ENCODE measurements around the gene UNC45B.
"Not testable (repeated sequence)": the region's sequence is repeated elsewhere in the genome, so short reads cannot be mapped to it uniquely, and the experiment has no call there.

UNC45B gene

GRCh38 chr17:35229638-35230037 is 82.0 kb downstream of the UNC45B start:
- no peak overlapping the region for H3K4me2 ChIP-seq (ENCODE audit: low read length)
- no peak overlapping the region for H3K27ac ChIP-seq (ENCODE audit: low read depth, low read length, poor library complexity, severe bottlenecking)
- no peaks in the 10 kb centered on the region for H3K27me3 ChIP-seq (ENCODE audit: insufficient read depth, low read length)
- H3K9me3 ChIP-seq (ENCODE audit: low read length): no peaks in the 10 kb centered on the region
- H3K9ac ChIP-seq (ENCODE audit: low read length): no peak overlapping the region
- no peaks in the 10 kb centered on the region for H3K79me2 ChIP-seq (ENCODE audit: insufficient read depth, low read length)
- no peak overlapping the region for H3K4me3 ChIP-seq (ENCODE audit: low read depth, low read length, poor library complexity, severe bottlenecking)
- no peaks in the 10 kb centered on the region for H3K36me3 ChIP-seq (ENCODE audit: insufficient read depth, low read length)
- H4K20me1 ChIP-seq (ENCODE audit: insufficient read depth, low read length): no peaks in the 10 kb centered on the region
- no peaks in the 10 kb centered on the region for H3K4me1 ChIP-seq (ENCODE audit: insufficient read depth, low read length, severe bottlenecking)
- H2AFZ ChIP-seq (ENCODE audit: low read length): no peak overlapping the region
- no peaks in the 10 kb centered on the region for H3K9me2 ChIP-seq (ENCODE audit: low read depth, low read length)
- no peaks in the 10 kb centered on the region for H3F3A ChIP-seq (ENCODE audit: insufficient read depth, low read length)
- TF ChIP-seq, protein P1, sequence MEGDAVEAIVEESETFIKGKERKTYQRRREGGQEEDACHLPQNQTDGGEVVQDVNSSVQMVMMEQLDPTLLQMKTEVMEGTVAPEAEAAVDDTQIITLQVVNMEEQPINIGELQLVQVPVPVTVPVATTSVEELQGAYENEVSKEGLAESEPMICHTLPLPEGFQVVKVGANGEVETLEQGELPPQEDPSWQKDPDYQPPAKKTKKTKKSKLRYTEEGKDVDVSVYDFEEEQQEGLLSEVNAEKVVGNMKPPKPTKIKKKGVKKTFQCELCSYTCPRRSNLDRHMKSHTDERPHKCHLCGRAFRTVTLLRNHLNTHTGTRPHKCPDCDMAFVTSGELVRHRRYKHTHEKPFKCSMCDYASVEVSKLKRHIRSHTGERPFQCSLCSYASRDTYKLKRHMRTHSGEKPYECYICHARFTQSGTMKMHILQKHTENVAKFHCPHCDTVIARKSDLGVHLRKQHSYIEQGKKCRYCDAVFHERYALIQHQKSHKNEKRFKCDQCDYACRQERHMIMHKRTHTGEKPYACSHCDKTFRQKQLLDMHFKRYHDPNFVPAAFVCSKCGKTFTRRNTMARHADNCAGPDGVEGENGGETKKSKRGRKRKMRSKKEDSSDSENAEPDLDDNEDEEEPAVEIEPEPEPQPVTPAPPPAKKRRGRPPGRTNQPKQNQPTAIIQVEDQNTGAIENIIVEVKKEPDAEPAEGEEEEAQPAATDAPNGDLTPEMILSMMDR (IDR thresholded peaks at IDR 0.05; ENCODE audit: low read length): no peak
- no peak for TF ChIP-seq EZH2 (IDR thresholded peaks at IDR 0.05; ENCODE audit: borderline replicate concordance, low read length)

GRCh38 chr17:35234315-35234714 is 86.7 kb downstream of the UNC45B start:
- H3K4me3 ChIP-seq (ENCODE audit: low read depth, low read length, poor library complexity, severe bottlenecking); H3K36me3 ChIP-seq (ENCODE audit: insufficient read depth, low read length); H3K79me2 ChIP-seq (ENCODE audit: insufficient read depth, low read length); H3F3A ChIP-seq (ENCODE audit: insufficient read depth, low read length); H3K9me2 ChIP-seq (ENCODE audit: low read depth, low read length); H3K9me3 ChIP-seq (ENCODE audit: low read length); H3K4me2 ChIP-seq (ENCODE audit: low read length); H3K9ac ChIP-seq (ENCODE audit: low read length); H3K27ac ChIP-seq (ENCODE audit: low read depth, low read length, poor library complexity, severe bottlenecking); H3K4me1 ChIP-seq (ENCODE audit: insufficient read depth, low read length, severe bottlenecking); H3K27me3 ChIP-seq (ENCODE audit: insufficient read depth, low read length); H2AFZ ChIP-seq (ENCODE audit: low read length); H4K20me1 ChIP-seq (ENCODE audit: insufficient read depth, low read length): not testable (repeated sequence)

DNA sequence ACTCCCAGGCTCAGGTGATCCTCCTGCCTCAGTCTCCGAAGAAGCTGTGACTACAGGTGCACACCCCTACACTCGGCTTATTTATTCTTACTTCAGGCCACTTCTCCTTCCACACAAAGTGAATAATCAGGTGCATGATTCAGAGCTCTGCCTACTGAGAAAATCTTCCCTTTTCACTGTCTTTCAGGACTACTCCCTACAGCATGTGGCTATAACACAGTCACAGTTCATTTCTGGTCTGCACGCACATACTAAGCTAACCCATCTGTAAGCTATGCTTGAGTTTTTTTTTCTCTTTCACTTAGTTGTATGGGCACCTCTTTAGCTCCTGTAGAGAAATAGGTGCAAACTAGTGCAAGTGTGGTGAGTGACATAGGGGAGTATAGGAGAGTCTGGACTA is 87.7 kb downstream of the UNC45B start:
- no peak overlapping the region for H3K27ac ChIP-seq (ENCODE audit: low read depth, low read length, poor library complexity, severe bottlenecking)
- H3K4me1 ChIP-seq (ENCODE audit: insufficient read depth, low read length, severe bottlenecking): no peaks in the 10 kb centered on the region
- no peak overlapping the region for H3K9ac ChIP-seq (ENCODE audit: low read length)
- no peaks in the 10 kb centered on the region for H3K79me2 ChIP-seq (ENCODE audit: insufficient read depth, low read length)
- H2AFZ ChIP-seq (ENCODE audit: low read length): no peak overlapping the region
- no peaks in the 10 kb centered on the region for H4K20me1 ChIP-seq (ENCODE audit: insufficient read depth, low read length)
- TF ChIP-seq, protein P1 (IDR thresholded peaks at IDR 0.05; ENCODE audit: low read length): no peak
- no peak for TF ChIP-seq EZH2 (IDR thresholded peaks at IDR 0.05; ENCODE audit: borderline replicate concordance, low read length)
- H3K9me2 ChIP-seq (ENCODE audit: low read depth, low read length): no peaks in the 10 kb centered on the region
- H3K4me3 ChIP-seq (ENCODE audit: low read depth, low read length, poor library complexity, severe bottlenecking): no peak overlapping the region
- no peaks in the 10 kb centered on the region for H3K27me3 ChIP-seq (ENCODE audit: insufficient read depth, low read length)
- H3K9me3 ChIP-seq (ENCODE audit: low read length): no peaks in the 10 kb centered on the region
- no peaks in the 10 kb centered on the region for H3F3A ChIP-seq (ENCODE audit: insufficient read depth, low read length)
- no peaks in the 10 kb centered on the region for H3K36me3 ChIP-seq (ENCODE audit: insufficient read depth, low read length)
- H3K4me2 ChIP-seq (ENCODE audit: low read length): no peak overlapping the region

DNA sequence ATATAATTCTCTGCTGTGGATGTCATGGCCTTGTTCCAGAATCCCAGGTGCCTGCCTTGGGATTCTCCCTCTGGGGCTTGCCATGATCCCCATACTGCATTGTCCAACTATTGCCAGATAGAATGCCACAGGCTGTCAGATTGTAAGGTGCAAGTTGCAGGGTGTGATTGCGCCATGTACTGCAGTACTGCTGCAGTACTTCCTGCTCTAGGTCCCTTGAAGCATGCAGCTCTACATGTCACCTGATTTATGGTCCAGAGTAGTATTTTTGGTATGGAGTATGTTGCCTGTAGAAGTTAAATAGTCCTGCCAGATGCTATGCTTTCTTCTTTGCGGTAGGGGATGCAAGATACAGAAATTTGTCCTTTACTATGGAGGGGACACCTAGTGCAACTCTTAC is 88.3 kb downstream of the UNC45B start:
- Histone ChIP-seq H2AFZ (ENCODE audit: low read length) (no peak overlapping the region), H3K36me3 (ENCODE audit: insufficient read depth, low read length) (no peaks in the 10 kb centered on the region), H3K27me3 (ENCODE audit: insufficient read depth, low read length) (no peaks in the 10 kb centered on the region), H3K79me2 (ENCODE audit: insufficient read depth, low read length) (no peaks in the 10 kb centered on the region), H3K9me2 (ENCODE audit: low read depth, low read length) (no peaks in the 10 kb centered on the region), H3K4me3 (ENCODE audit: low read depth, low read length, poor library complexity, severe bottlenecking) (no peak overlapping the region), H3F3A (ENCODE audit: insufficient read depth, low read length) (no peaks in the 10 kb centered on the region), H3K4me1 (ENCODE audit: insufficient read depth, low read length, severe bottlenecking) (no peaks in the 10 kb centered on the region), H3K4me2 (ENCODE audit: low read length) (no peak overlapping the region), H4K20me1 (ENCODE audit: insufficient read depth, low read length) (no peaks in the 10 kb centered on the region), H3K9me3 (ENCODE audit: low read length) (no peaks in the 10 kb centered on the region), H3K27ac (ENCODE audit: low read depth, low read length, poor library complexity, severe bottlenecking) (no peak overlapping the region), H3K9ac (ENCODE audit: low read length) (no peak overlapping the region)
- TF ChIP-seq EZH2 (IDR thresholded peaks at IDR 0.05; ENCODE audit: borderline replicate concordance, low read length): no peak
- TF ChIP-seq, protein P1 (IDR thresholded peaks at IDR 0.05; ENCODE audit: low read length): no peak

All from OCI-LY1 (cell line).